ENCODE results near the gene PCNX2.

- no peak for TF ChIP-seq CTCF (IDR thresholded peaks at IDR 0.05; ENCODE audit: insufficient read depth, low read length, poor library complexity, severe bottlenecking)
- no peak for TF ChIP-seq EZH2phosphoT487 (conservative IDR thresholded peaks at IDR 0.05; ENCODE audit: low read length)
Measured at GRCh38 chr1:233088613-233089012, 206.9 kb downstream of the PCNX2 start.
